ENCODE results near the gene RAD18.

DNA sequence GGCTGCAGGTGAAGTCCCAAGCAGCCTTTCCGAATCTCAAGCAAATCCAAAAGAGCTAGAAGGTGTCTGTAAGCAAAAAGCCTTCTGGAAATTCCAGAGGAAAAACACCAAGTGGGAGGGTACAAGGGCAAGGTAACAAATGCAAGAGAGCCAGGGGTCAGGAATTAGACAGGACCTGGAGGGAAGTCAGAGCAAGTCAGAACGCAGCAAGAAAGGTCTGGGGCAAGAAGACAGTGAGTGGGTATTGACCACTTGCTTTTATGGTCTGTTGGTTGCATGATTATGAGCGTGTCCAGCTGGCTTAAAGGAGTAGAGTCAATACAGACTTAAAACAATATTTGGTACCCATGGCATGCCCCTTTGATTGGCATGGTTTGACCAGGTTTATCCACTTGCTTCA, 127.2 kb downstream of the RAD18 start:
- TF ChIP-seq, protein P1, sequence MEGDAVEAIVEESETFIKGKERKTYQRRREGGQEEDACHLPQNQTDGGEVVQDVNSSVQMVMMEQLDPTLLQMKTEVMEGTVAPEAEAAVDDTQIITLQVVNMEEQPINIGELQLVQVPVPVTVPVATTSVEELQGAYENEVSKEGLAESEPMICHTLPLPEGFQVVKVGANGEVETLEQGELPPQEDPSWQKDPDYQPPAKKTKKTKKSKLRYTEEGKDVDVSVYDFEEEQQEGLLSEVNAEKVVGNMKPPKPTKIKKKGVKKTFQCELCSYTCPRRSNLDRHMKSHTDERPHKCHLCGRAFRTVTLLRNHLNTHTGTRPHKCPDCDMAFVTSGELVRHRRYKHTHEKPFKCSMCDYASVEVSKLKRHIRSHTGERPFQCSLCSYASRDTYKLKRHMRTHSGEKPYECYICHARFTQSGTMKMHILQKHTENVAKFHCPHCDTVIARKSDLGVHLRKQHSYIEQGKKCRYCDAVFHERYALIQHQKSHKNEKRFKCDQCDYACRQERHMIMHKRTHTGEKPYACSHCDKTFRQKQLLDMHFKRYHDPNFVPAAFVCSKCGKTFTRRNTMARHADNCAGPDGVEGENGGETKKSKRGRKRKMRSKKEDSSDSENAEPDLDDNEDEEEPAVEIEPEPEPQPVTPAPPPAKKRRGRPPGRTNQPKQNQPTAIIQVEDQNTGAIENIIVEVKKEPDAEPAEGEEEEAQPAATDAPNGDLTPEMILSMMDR (conservative IDR thresholded peaks at IDR 0.05; ENCODE audit: low read length), result no peak
- no peak for TF ChIP-seq EZH2phosphoT487 (IDR thresholded peaks at IDR 0.05; ENCODE audit: borderline replicate concordance, low read depth, low read length)
